Measurements from ENCODE around the gene LATS2. TPM values are rescaled to one million over a fixed set of nuclear protein-coding genes. Genes with fewer than 3 reads are reported as not detected.

LATS2 gene
- total RNA-seq, 1 experiment from 2014 or later = 18.8 TPM

DNA sequence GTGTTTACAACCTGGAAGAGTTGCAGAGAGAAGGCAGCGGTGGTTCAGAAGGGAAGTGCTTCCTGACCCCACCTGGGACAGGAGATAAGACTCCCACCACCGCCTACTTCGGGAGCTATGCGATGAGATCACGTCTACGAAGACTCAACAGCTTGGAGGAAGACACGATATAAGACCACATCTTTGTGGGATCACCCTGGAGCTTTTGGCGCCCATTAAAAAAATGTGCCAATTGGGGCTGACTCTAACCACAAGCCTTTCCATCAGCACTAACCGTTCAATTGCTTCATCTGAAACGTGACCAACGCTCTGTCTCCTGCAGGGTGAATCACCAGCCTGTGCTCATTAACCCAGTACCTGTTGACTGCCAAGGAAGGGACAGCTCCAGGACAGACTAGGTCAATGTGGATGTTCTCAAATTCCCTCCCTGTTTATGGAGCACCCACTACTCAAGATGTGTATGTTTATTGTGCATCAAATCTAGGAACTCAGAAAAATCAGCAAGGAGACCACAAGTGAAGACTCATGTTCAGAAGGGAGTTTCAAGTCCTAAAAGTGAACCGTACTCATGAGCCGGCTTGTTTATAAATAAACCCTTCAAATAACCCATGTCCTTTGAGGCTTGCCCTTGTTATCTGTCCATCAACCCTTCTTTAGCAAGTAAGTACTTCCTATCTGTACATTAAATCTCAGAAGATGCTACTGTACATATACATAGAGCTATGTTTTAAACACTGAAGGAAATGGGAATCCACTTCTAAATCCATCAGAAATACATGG, 67.5 kb downstream of the LATS2 start:
- H4K20me1 ChIP-seq (ENCODE audit: insufficient read depth) = no peaks in the 10 kb centered on the region
- TF ChIP-seq EGR1 (IDR thresholded peaks at IDR 0.05; ENCODE audit: low read depth) (no peak), YY1 (IDR thresholded peaks at IDR 0.05; ENCODE audit: extremely low read depth, insufficient replicate concordance, low read depth, low read length) (no peak), CEBPB (IDR thresholded peaks at IDR 0.05; ENCODE audit: low read depth) (no peak), SIN3A (IDR thresholded peaks at IDR 0.05; ENCODE audit: low read depth) (no peak), POLR2AphosphoS5 (IDR thresholded peaks at IDR 0.05; ENCODE audit: low read depth, low read length) (no peak), TCF7L2 (IDR thresholded peaks at IDR 0.05; ENCODE audit: borderline replicate concordance, extremely low read depth, insufficient read depth, insufficient read length) (no peak), ZFX (IDR thresholded peaks at IDR 0.05) (no peak), ZNF274 (IDR thresholded peaks at IDR 0.05; ENCODE audit: low read depth, low read length) (no peak), POLR2A (IDR thresholded peaks at IDR 0.05; ENCODE audit: borderline replicate concordance, extremely low read depth, insufficient read depth, insufficient read length) (no peak), RAD21 (IDR thresholded peaks at IDR 0.05; ENCODE audit: low read depth) (no peak)
- TF ChIP-seq, protein P1, sequence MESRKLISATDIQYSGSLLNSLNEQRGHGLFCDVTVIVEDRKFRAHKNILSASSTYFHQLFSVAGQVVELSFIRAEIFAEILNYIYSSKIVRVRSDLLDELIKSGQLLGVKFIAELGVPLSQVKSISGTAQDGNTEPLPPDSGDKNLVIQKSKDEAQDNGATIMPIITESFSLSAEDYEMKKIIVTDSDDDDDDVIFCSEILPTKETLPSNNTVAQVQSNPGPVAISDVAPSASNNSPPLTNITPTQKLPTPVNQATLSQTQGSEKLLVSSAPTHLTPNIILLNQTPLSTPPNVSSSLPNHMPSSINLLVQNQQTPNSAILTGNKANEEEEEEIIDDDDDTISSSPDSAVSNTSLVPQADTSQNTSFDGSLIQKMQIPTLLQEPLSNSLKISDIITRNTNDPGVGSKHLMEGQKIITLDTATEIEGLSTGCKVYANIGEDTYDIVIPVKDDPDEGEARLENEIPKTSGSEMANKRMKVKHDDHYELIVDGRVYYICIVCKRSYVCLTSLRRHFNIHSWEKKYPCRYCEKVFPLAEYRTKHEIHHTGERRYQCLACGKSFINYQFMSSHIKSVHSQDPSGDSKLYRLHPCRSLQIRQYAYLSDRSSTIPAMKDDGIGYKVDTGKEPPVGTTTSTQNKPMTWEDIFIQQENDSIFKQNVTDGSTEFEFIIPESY (IDR thresholded peaks at IDR 0.05; ENCODE audit: extremely low read depth, insufficient replicate concordance, low read length) = no peak
- TF ChIP-seq, protein P2, sequence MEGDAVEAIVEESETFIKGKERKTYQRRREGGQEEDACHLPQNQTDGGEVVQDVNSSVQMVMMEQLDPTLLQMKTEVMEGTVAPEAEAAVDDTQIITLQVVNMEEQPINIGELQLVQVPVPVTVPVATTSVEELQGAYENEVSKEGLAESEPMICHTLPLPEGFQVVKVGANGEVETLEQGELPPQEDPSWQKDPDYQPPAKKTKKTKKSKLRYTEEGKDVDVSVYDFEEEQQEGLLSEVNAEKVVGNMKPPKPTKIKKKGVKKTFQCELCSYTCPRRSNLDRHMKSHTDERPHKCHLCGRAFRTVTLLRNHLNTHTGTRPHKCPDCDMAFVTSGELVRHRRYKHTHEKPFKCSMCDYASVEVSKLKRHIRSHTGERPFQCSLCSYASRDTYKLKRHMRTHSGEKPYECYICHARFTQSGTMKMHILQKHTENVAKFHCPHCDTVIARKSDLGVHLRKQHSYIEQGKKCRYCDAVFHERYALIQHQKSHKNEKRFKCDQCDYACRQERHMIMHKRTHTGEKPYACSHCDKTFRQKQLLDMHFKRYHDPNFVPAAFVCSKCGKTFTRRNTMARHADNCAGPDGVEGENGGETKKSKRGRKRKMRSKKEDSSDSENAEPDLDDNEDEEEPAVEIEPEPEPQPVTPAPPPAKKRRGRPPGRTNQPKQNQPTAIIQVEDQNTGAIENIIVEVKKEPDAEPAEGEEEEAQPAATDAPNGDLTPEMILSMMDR (IDR thresholded peaks at IDR 0.05 in 2 of 3, conservative IDR thresholded peaks at IDR 0.05 in 1 of 3; ENCODE audit: borderline replicate concordance in 1 of 3, insufficient read depth in 1 of 3, low read depth in 2 of 3, low read length in 2 of 3) = no peak
- TF ChIP-seq, protein P3, sequence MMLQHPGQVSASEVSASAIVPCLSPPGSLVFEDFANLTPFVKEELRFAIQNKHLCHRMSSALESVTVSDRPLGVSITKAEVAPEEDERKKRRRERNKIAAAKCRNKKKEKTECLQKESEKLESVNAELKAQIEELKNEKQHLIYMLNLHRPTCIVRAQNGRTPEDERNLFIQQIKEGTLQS (IDR thresholded peaks at IDR 0.05) = no peak
- TF ChIP-seq, protein P4, sequence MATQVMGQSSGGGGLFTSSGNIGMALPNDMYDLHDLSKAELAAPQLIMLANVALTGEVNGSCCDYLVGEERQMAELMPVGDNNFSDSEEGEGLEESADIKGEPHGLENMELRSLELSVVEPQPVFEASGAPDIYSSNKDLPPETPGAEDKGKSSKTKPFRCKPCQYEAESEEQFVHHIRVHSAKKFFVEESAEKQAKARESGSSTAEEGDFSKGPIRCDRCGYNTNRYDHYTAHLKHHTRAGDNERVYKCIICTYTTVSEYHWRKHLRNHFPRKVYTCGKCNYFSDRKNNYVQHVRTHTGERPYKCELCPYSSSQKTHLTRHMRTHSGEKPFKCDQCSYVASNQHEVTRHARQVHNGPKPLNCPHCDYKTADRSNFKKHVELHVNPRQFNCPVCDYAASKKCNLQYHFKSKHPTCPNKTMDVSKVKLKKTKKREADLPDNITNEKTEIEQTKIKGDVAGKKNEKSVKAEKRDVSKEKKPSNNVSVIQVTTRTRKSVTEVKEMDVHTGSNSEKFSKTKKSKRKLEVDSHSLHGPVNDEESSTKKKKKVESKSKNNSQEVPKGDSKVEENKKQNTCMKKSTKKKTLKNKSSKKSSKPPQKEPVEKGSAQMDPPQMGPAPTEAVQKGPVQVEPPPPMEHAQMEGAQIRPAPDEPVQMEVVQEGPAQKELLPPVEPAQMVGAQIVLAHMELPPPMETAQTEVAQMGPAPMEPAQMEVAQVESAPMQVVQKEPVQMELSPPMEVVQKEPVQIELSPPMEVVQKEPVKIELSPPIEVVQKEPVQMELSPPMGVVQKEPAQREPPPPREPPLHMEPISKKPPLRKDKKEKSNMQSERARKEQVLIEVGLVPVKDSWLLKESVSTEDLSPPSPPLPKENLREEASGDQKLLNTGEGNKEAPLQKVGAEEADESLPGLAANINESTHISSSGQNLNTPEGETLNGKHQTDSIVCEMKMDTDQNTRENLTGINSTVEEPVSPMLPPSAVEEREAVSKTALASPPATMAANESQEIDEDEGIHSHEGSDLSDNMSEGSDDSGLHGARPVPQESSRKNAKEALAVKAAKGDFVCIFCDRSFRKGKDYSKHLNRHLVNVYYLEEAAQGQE (IDR thresholded peaks at IDR 0.05; ENCODE audit: low read depth) = no peak
- intact Hi-C loops (cut with micrococcal nuclease) = no loop called here
- peaks cover 18% of the 10 kb centered on the region; the same call in 1 of the 2 replicates for H3K79me2 ChIP-seq (ENCODE audit: insufficient read depth, low read length)
- peaks cover 6 to 8% of the 10 kb centered on the region in 2 experiments; a peak in 3 of 4 replicates for H3K36me3 ChIP-seq (ENCODE audit: control insufficient read depth in 1 of 2, insufficient read depth in 2 of 2, low read length in 2 of 2)
- H3K27me3 ChIP-seq (ENCODE audit: insufficient read depth, low read length) = no peaks in the 10 kb centered on the region
- no peaks in the 10 kb centered on the region for H3K9me3 ChIP-seq (ENCODE audit: control insufficient read depth in 1 of 2, insufficient read depth in 1 of 2, low read depth in 1 of 2, low read length in 2 of 2)
- no peaks in the 10 kb centered on the region for H3K9me2 ChIP-seq (ENCODE audit: insufficient read depth)
- no peak overlapping the region for H3K4me3 ChIP-seq (replicated peaks in 1 of 2; ENCODE audit: low read depth in 1 of 2, low read length in 2 of 2)
- no peak overlapping the region for H2AFZ ChIP-seq (ENCODE audit: low read depth, low read length, poor library complexity, severe bottlenecking)
- no peak for DNase-seq (ENCODE audit: low read depth, low spot score)
- no peak overlapping the region for H3K9ac ChIP-seq (ENCODE audit: low read length)
- no peak overlapping the region for H3K4me2 ChIP-seq (ENCODE audit: low read length)
- RAD21 ChIA-PET (ENCODE audit: low non-redundant PET in 1 of 2, low total read pairs in 2 of 2, uncharacterized antibody in 2 of 2, unreplicated experiment in 2 of 2) = no interaction called here
- POLR2A ChIA-PET = no interaction called here
- CTCF ChIA-PET = no interaction called here
- BruUV-seq (replicated peaks) = no TSS peak
- no peak overlapping the region for H3K27ac ChIP-seq (ENCODE audit: low read depth, low read length)
- no peak for ATAC-seq
- H3K4me1 ChIP-seq (ENCODE audit: control insufficient read depth in 1 of 2, insufficient read depth in 2 of 2, low read length in 2 of 2) = no peaks in the 10 kb centered on the region

Measured in HCT116 (cell line).